ENCODE measurements around the gene PTPN14. TPM values are rescaled to one million over a fixed set of nuclear protein-coding genes. Genes with fewer than 3 reads are reported as not detected.

PTPN14 gene
- total and polyA plus RNA-seq, 2 of the 8 experiments (the other 6 are each of a cell fraction or from before 2014, with no cell fraction given) = 14.4 to 93.6 TPM

- ChIA-PET CTCF (ENCODE audit: partially characterized antibody) (interaction anchor here (1.3 kb wide), 1 partner anchor 12 kb away, joined by 4 read pairs; no protein-coding TSS in a partner anchor), POLR2A (ENCODE audit: partially characterized antibody) (interaction anchor here (1.3 to 1.5 kb wide), 2 partner anchors 39 to 90 kb away, joined by 3 to 4 read pairs; no protein-coding TSS in a partner anchor)
- peak overlapping the region; percentile 84 for H2AK5ac ChIP-seq (ENCODE audit: low read depth, low read length)
- H2BK15ac ChIP-seq (ENCODE audit: low read length) = no peak overlapping the region
- peak overlapping the region; percentile 22; the same call in 1 of the 2 replicates for H3K27ac ChIP-seq (ENCODE audit: low read depth, low read length)
- no peak overlapping the region for H4K8ac ChIP-seq (ENCODE audit: extremely low read depth, insufficient read depth, low read length)
- FAIRE-seq = peak; percentile 58
- H3K18ac ChIP-seq (ENCODE audit: extremely low read depth, low read length) = peak overlapping the region; percentile 55; the same call in 1 of the 2 replicates
- H3K14ac ChIP-seq (ENCODE audit: insufficient read length) = no peak overlapping the region
- peaks cover 6% of the 10 kb centered on the region; the same call in 1 of the 2 replicates for H3K79me1 ChIP-seq (ENCODE audit: low read depth, low read length)
- 75% methylated on average over 2 of the region's 2 CpGs; no CpG with 5 or more reads in 1 of the 2 experiments for WGBS, 2 experiments (ENCODE audit: extremely low coverage in 1 of 2, insufficient coverage in 1 of 2, insufficient read length in 1 of 2, insufficient replicate concordance in 2 of 2, low coverage in 1 of 2, low lambda C conversion rate in 2 of 2, missing lambda C conversion rate in 1 of 2)
- H3K79me2 ChIP-seq (ENCODE audit: control insufficient read depth in 1 of 2, insufficient read depth in 2 of 2, low read length in 2 of 2) = peaks cover 0 to 63% of the 10 kb centered on the region in 2 experiments; a peak in 2 of 4 replicates
- H4K91ac ChIP-seq (replicated peaks; ENCODE audit: insufficient read length, low read length) = peak overlapping the region; percentile 36
- no peaks in the 10 kb centered on the region for H3K9me3 ChIP-seq (ENCODE audit: insufficient read depth in 2 of 2, low read depth in 1 of 2, low read length in 1 of 2)
- H3K23me2 ChIP-seq (ENCODE audit: low read depth, low read length) = peaks cover 4% of the 10 kb centered on the region; the same call in 1 of the 2 replicates
- H3K4me3 ChIP-seq (ENCODE audit: extremely low read depth in 1 of 4, insufficient read depth in 2 of 4, low read depth in 3 of 4, low read length in 4 of 4) = no peak overlapping the region
- no peaks in the 10 kb centered on the region for H4K20me1 ChIP-seq (replicated peaks in 1 of 2; ENCODE audit: control insufficient read depth in 1 of 2, insufficient read depth in 2 of 2, low read length in 2 of 2)
- no peak overlapping the region for H3K9ac ChIP-seq (replicated peaks in 1 of 4; ENCODE audit: extremely low read depth in 1 of 4, low read depth in 3 of 4, low read length in 3 of 4)
- H3K56ac ChIP-seq (replicated peaks; ENCODE audit: insufficient read length, low read depth, low read length) = no peak overlapping the region
- DNase-seq (ENCODE audit: low read depth in 1 of 2, low spot score in 2 of 2) = no peak
- H3K4ac ChIP-seq (replicated peaks; ENCODE audit: insufficient read length, low read depth, low read length) = no peak overlapping the region
- no peaks in the 10 kb centered on the region for H3K27me3 ChIP-seq (replicated peaks in 1 of 4; ENCODE audit: control insufficient read depth in 3 of 4, extremely low read depth in 1 of 4, insufficient read depth in 3 of 4, low read length in 3 of 4)
- H3K4me1 ChIP-seq (replicated peaks in 1 of 4; ENCODE audit: control insufficient read depth in 3 of 4, insufficient read depth in 4 of 4, low read length in 3 of 4) = peaks cover 7 to 13% (median 10%) of the 10 kb centered on the region in 4 experiments
- H4K5ac ChIP-seq (ENCODE audit: insufficient read length, low read depth, low read length) = no peak overlapping the region
- H2BK120ac ChIP-seq (replicated peaks; ENCODE audit: low read depth, low read length) = no peak overlapping the region
- H2BK20ac ChIP-seq (ENCODE audit: low read length) = peak overlapping the region; percentile 73; the same call in 1 of the 2 replicates
- H2AFZ ChIP-seq (ENCODE audit: low read length) = no peak overlapping the region
- peak overlapping the region; percentile 80 for H2BK12ac ChIP-seq (ENCODE audit: low read depth, low read length)
- TF ChIP-seq SP2 (IDR thresholded peaks at IDR 0.05; ENCODE audit: low read length) (no peak), RAD21 (IDR thresholded peaks at IDR 0.05 in 1 of 2, conservative IDR thresholded peaks at IDR 0.05 in 1 of 2; ENCODE audit: low read depth in 2 of 2, low read length in 2 of 2) (no peak), GTF2F1 (IDR thresholded peaks at IDR 0.05; ENCODE audit: borderline replicate concordance, low read depth, low read length) (no peak), BRCA1 (IDR thresholded peaks at IDR 0.05; ENCODE audit: low read depth, low read length) (no peak), SIX5 (IDR thresholded peaks at IDR 0.05; ENCODE audit: low read depth, low read length) (no peak), FOSL1 (IDR thresholded peaks at IDR 0.05; ENCODE audit: insufficient read depth, low read depth, low read length) (no peak), EGR1 (IDR thresholded peaks at IDR 0.05; ENCODE audit: borderline replicate concordance, low read depth, low read length) (no peak), NRF1 (IDR thresholded peaks at IDR 0.05; ENCODE audit: low read depth, low read length) (no peak), E2F6 (IDR thresholded peaks at IDR 0.05) (no peak), HDAC6 (IDR thresholded peaks at IDR 0.05; ENCODE audit: low read depth, low read length) (no peak), SIN3A (conservative IDR thresholded peaks at IDR 0.05 in 1 of 2, IDR thresholded peaks at IDR 0.05 in 1 of 2; ENCODE audit: low read depth in 1 of 2, low read length in 2 of 2) (no peak), CHD2 (IDR thresholded peaks at IDR 0.05; ENCODE audit: low read length) (no peak)
- H2BK5ac ChIP-seq (ENCODE audit: low read depth, low read length) = peak overlapping the region; percentile 27
- no peak overlapping the region for H3K23ac ChIP-seq (ENCODE audit: insufficient read length)
- H3K4me2 ChIP-seq (ENCODE audit: insufficient read depth in 1 of 2, low read depth in 2 of 2, low read length in 2 of 2) = 0 out of 4 replicates have a peak overlapping the region, but pooled peaks of 1 of the 2 experiments have one; percentile 24
- peaks cover 0 to 3% (median 2%) of the 10 kb centered on the region in 4 experiments; a peak in 1 of 8 replicates for H3K36me3 ChIP-seq (ENCODE audit: control insufficient read depth in 2 of 4, insufficient read depth in 4 of 4, low read length in 3 of 4)
Observed at GRCh38 chr1:214460304-214460916, 91.0 kb downstream of the PTPN14 start.
